Body of pancreas (tissue), 4 donors: ENCODE data around the gene MICAL2. TPM values are rescaled to one million over a fixed set of nuclear protein-coding genes. Genes with fewer than 3 reads are reported as not detected.

Experiments used
- ATAC-seq: fragments of 150-250 bp; one replicate; pipeline ENCODE4 v1.9.1; 2016
- DNase-seq, 4 donors: peaks; one replicate each; pipeline ENCODE4 v3.0.0-alpha.2; 2019
- H3K27ac ChIP-seq, 4 donors: fragments of 200-600 bp; sonication (generic); 1 replicate in 3 of 4; 2 replicates in 1 of 4; pipeline versions ENCODE4 v1.5.1 to v1.6.1; 2016 to 2019; ENCODE audit warnings: mild to moderate bottlenecking in 1 of 4, mixed read lengths in 1 of 4, moderate library complexity in 1 of 4
- H3K27me3 ChIP-seq, 2 donors: fragments of 200-600 bp; sonication (generic); one replicate each; pipeline ENCODE4 v1.6.0; 2016; ENCODE audit warnings: mild to moderate bottlenecking in 1 of 2
- H3K36me3 ChIP-seq, 2 donors: fragments of 200-600 bp; sonication (generic); replicated peaks in 1 of 2; 2 replicates each; pipeline ENCODE4 v1.5.1; 2016; ENCODE audit warnings: low read depth in 2 of 2; ENCODE audit not compliant: insufficient read depth in 1 of 2
- H3K4me1 ChIP-seq: fragments of 200-600 bp; sonication (generic); one replicate; pipeline ENCODE4 v1.6.0; 2016
- H3K4me3 ChIP-seq, 2 donors: fragments of 200-600 bp; sonication (generic); 1 replicate in 1 of 2; 2 replicates in 1 of 2; pipeline ENCODE4 v1.5.1; 2016 to 2019
- H3K9me3 ChIP-seq, 3 donors: fragments of 200-600 bp; sonication (generic); 1 replicate in 2 of 3; 2 replicates in 1 of 3; pipeline ENCODE4 v1.5.1; 2016
- CTCF ChIP-seq, 7 experiments: fragments of 450-650 bp in 4 of 7; fragments of 200-600 bp in 3 of 7; sonication (generic) in 3 of 7; IDR thresholded peaks; one replicate each; pipeline ENCODE4 v1.5.1; 2016 to 2019; ENCODE audit warnings: antibody characterized with exemption in 7 of 7
- POLR2A ChIP-seq, 3 donors: fragments of 450-650 bp; IDR thresholded peaks; one replicate each; pipeline ENCODE4 v1.6.1; 2016; ENCODE audit warnings: antibody characterized with exemption in 3 of 3, mild to moderate bottlenecking in 2 of 3
- WGBS, 2 donors: methylation state at CpG; one replicate each; pipeline ENCODE4 v1.1.5; 2017; 5-methylcytosine and 5-hydroxymethylcytosine counted together
- intact Hi-C: fragments of 100-400 bp; cut with DNase I; formaldehyde crosslinking; loops from one replicate; pipeline ENCODE4 v1.15.1; 2023
- total RNA-seq, 2 donors: library from RNA; depleted of rRNA; stranded (reverse); fragments of >200 nt; gene quantifications; one replicate each; pipeline ENCODE4 v1.1.0, GENCODE V29; 2016

Gene MICAL2
- total RNA-seq, 2 donors from 2014 or later, result 16.6 to 24.4 TPM

- H3K27ac ChIP-seq, result no peak overlapping the region
- no peak for ATAC-seq
Observed at GRCh38 chr11:12147827-12148226, 37.4 kb downstream of the MICAL2 start.

GRCh38 chr11:12148466-12148865 is 38.1 kb downstream of the MICAL2 start:
- DNase-seq, result no peak
- H3K27ac ChIP-seq, result no peak overlapping the region
- H3K4me1 ChIP-seq, result no peaks in the 10 kb centered on the region
- WGBS, 2 donors, result 92% methylated on average over 3 of the region's 3 CpGs
- ATAC-seq, result no peak
- H3K4me3 ChIP-seq, result no peak overlapping the region
- H3K9me3 ChIP-seq, result no peaks in the 10 kb centered on the region
- no peaks in the 10 kb centered on the region for H3K27me3 ChIP-seq
- H3K36me3 ChIP-seq, result no peaks in the 10 kb centered on the region
- intact Hi-C loops, result no loop called here
- TF ChIP-seq CTCF (IDR thresholded peaks at IDR 0.05) (no peak), POLR2A (IDR thresholded peaks at IDR 0.05) (no peak)

More at GRCh38 chr11:12147827-12148226, 37.4 kb downstream of the MICAL2 start:
- TF ChIP-seq CTCF (IDR thresholded peaks at IDR 0.05) (no peak), POLR2A (IDR thresholded peaks at IDR 0.05) (no peak)
- H3K4me1 ChIP-seq, result no peaks in the 10 kb centered on the region
- WGBS, 2 donors, result 76 to 97% methylated on average over 5 of the region's 5 CpGs
- H3K9me3 ChIP-seq, result no peaks in the 10 kb centered on the region
- H3K27me3 ChIP-seq, result no peaks in the 10 kb centered on the region
- DNase-seq, result no peak
- H3K36me3 ChIP-seq, result no peaks in the 10 kb centered on the region
- H3K4me3 ChIP-seq, result no peak overlapping the region
- intact Hi-C loops, result no loop called here

DNA sequence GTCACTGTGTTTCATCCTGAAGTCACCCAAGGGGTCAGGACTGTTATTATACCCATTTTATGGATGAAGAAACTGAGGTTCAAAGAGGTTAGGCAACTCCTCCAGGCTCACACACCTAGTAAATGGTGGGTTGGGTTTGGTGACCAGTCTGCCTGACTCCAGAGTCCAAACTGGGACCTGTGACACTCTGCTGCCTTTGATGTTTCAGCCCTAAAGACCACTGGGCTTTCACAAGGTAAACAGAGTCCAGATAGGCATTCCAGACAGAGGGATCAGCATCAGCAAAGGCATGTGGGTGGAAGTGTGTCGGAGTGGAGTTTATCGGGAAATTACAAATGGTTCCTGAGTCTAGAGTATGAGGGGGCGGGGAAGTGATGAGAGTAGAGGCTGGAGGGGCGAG is 38.5 kb downstream of the MICAL2 start:
- H3K4me3 ChIP-seq, result no peak overlapping the region
- H3K27ac ChIP-seq, result no peak overlapping the region
- 74 to 92% methylated on average over 4 of the region's 4 CpGs for WGBS, 2 donors
- no peaks in the 10 kb centered on the region for H3K36me3 ChIP-seq
- intact Hi-C loops, result no loop called here
- H3K27me3 ChIP-seq, result no peaks in the 10 kb centered on the region
- no peak for ATAC-seq
- TF ChIP-seq POLR2A (IDR thresholded peaks at IDR 0.05), result no peak
- TF ChIP-seq CTCF (IDR thresholded peaks at IDR 0.05), result no peak
- H3K9me3 ChIP-seq, result no peaks in the 10 kb centered on the region
- no peaks in the 10 kb centered on the region for H3K4me1 ChIP-seq
- no peak for DNase-seq

- Histone ChIP-seq H3K27me3 (no peaks in the 10 kb centered on the region), H3K27ac (no peak overlapping the region), H3K9me3 (no peaks in the 10 kb centered on the region), H3K4me3 (no peak overlapping the region), H3K4me1 (no peaks in the 10 kb centered on the region), H3K36me3 (no peaks in the 10 kb centered on the region)
- TF ChIP-seq CTCF (IDR thresholded peaks at IDR 0.05), result no peak
- TF ChIP-seq POLR2A (IDR thresholded peaks at IDR 0.05), result no peak
- no peak for DNase-seq
- ATAC-seq, result no peak
- WGBS, 2 donors, result 77 to 94% methylated on average over 6 of the region's 6 CpGs
- intact Hi-C loops, result no loop called here
Observed at GRCh38 chr11:12149672-12150225, 39.4 kb downstream of the MICAL2 start.

DNA sequence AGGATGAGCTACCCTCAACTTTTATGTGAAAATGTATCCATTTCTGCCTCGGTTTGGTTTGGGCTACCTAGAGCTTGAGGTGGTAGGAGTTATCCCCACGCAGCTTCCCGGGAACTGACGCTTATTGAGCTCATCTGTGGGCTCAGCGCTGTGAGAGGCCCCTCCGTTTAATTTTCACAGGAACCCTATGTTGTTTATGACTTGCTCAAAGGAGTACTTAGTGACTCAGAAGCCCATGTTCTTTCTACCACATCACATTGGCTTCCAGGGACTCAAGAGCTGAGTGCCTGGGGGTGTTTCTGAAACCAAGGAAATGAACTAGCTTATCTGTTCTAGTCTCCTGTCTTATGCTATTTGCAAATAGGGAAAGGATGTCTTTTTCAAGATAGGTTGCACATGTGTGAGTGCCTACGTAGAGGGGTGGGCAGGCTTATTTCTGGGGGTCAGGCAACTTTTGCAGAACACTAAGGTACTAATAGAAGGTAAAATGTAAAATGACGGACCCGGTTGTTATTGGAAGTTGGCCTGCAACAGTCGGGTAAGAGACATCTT is 40.5 kb downstream of the MICAL2 start:
- TF ChIP-seq CTCF (IDR thresholded peaks at IDR 0.05), result no peak
- TF ChIP-seq POLR2A (IDR thresholded peaks at IDR 0.05), result no peak
- Histone ChIP-seq H3K27me3 (no peaks in the 10 kb centered on the region), H3K4me3 (no peak overlapping the region), H3K36me3 (no peaks in the 10 kb centered on the region), H3K9me3 (no peaks in the 10 kb centered on the region), H3K27ac (no peak overlapping the region), H3K4me1 (no peaks in the 10 kb centered on the region)
- DNase-seq (no peak), ATAC-seq (no peak)
- intact Hi-C loops, result no loop called here
- 85% methylated on average over 10 of the region's 10 CpGs for WGBS, 2 donors
